DOHH2 (cell line): Measurements from ENCODE around the gene ARID1B.

Source experiments
- H3F3A ChIP-seq: fragments of 200-600 bp; sonication (generic), shearing (Covaris generic); 2 replicates; pipeline ENCODE4 v1.6.0; 2016; ENCODE audit warnings: antibody characterized with exemption, mild to moderate bottlenecking; ENCODE audit not compliant: control insufficient read depth, insufficient read depth
- H3K27ac ChIP-seq: fragments of 200-600 bp; sonication (generic); 2 replicates; pipeline ENCODE4 v1.5.1; 2014; ENCODE audit warnings: low read depth, mild to moderate bottlenecking, low read length, moderate library complexity
- H3K27me3 ChIP-seq: fragments of 200-600 bp; sonication (generic); 2 replicates; pipeline ENCODE4 v1.6.1; 2014; ENCODE audit warnings: mild to moderate bottlenecking, low read length, mixed read lengths; ENCODE audit not compliant: control insufficient read depth
- H3K36me3 ChIP-seq: fragments of 200-600 bp; sonication (generic); 2 replicates; pipeline ENCODE4 v1.6.1; 2014; ENCODE audit warnings: mild to moderate bottlenecking, low read length, moderate library complexity, mixed read lengths; ENCODE audit not compliant: control insufficient read depth
- H3K4me1 ChIP-seq: fragments of 200-600 bp; sonication (generic); 2 replicates; pipeline ENCODE4 v1.6.1; 2014; ENCODE audit warnings: mild to moderate bottlenecking, low read length, mixed read lengths; ENCODE audit not compliant: control insufficient read depth
- H3K4me2 ChIP-seq: fragments of 200-600 bp; sonication (generic); 2 replicates; pipeline ENCODE4 v1.6.0; 2014; ENCODE audit warnings: mild to moderate bottlenecking, low read length, moderate library complexity
- H3K4me3 ChIP-seq: fragments of 200-600 bp; sonication (generic); 2 replicates; pipeline ENCODE4 v1.5.1; 2014; ENCODE audit warnings: mild to moderate bottlenecking, low read length, mixed read lengths
- H3K79me2 ChIP-seq: fragments of 200-600 bp; sonication (generic); 2 replicates; pipeline ENCODE4 v1.6.1; 2014; ENCODE audit warnings: mild to moderate bottlenecking, low read length, mixed read lengths; ENCODE audit not compliant: control insufficient read depth
- H3K9me2 ChIP-seq: fragments of 200-600 bp; sonication (generic); replicated peaks from 2 replicates; pipeline ENCODE4 v1.6.1; 2014; ENCODE audit warnings: mild to moderate bottlenecking, low read length, mixed read lengths; ENCODE audit not compliant: control insufficient read depth
- H3K9me3 ChIP-seq: fragments of 200-600 bp; sonication (generic); 2 replicates; pipeline ENCODE4 v1.6.1; 2014; ENCODE audit warnings: antibody characterized with exemption, low read length, mixed read lengths; ENCODE audit not compliant: control insufficient read depth, insufficient read depth
- H4K20me1 ChIP-seq: fragments of 200-600 bp; sonication (generic); 2 replicates; pipeline ENCODE4 v1.6.0; 2014; ENCODE audit warnings: low read depth, mild to moderate bottlenecking, antibody characterized with exemption, low read length, moderate library complexity; ENCODE audit not compliant: control insufficient read depth, insufficient read depth
- EZH2phosphoT487 ChIP-seq: fragments of 200-600 bp; sonication (generic); IDR thresholded peaks from 2 replicates; pipeline ENCODE4 v1.6.1; 2017; ENCODE audit warnings: borderline replicate concordance, mild to moderate bottlenecking, antibody characterized with exemption, low read length, moderate library complexity, mixed read lengths
- TF ChIP-seq, protein P1 (sequence below): fragments of 200-600 bp; sonication (generic); IDR thresholded peaks from one replicate; pipeline ENCODE4 v1.5.1; 2014; ENCODE audit warnings: antibody characterized with exemption, mild to moderate bottlenecking, low read depth, low read length; ENCODE audit not compliant: poor library complexity, severe bottlenecking

The ARID1B gene

DNA sequence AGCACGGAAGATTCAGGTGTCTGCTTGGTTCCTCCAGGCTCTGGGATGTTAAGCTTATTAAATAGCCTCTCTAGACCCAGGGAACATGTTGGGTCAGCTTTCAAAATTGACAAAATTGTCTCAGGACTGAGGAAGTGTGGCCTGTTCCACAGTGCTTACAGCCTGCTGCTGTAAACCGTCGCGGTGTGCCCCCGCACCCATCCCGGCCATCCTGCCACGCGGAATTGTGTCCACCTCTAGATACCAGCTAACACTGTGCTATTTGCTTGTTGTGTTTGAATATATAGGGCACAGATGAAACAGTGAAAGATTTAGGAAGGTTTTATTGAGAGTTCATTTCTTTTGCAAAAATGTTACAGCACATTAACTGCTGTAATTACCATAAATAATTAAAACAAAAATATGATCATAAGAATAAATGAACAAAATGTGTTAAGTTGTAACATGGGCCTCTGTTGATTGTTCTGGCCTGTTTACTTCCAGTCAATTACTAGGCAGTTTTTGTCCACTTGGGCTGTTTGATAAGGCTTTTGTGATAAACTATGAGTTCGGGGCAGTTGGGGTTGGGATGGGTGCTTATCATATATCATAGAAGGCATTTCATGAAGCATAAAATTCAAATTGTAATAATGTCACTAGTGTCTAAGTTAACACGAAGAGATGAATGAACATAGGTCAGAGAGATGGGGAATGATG, 77.4 kb downstream of the ARID1B start:
- H3K27ac ChIP-seq = no peak overlapping the region
- H3K4me3 ChIP-seq = no peak overlapping the region
- H3F3A ChIP-seq = peaks cover 24% of the 10 kb centered on the region
- H3K9me2 ChIP-seq = no peaks in the 10 kb centered on the region
- H3K4me2 ChIP-seq = no peak overlapping the region
- H3K36me3 ChIP-seq = peaks cover 11% of the 10 kb centered on the region
- H4K20me1 ChIP-seq = peaks cover 55% of the 10 kb centered on the region
- H3K79me2 ChIP-seq = peaks cover 100% of the 10 kb centered on the region
- no peak for TF ChIP-seq EZH2phosphoT487
- TF ChIP-seq, protein P1, sequence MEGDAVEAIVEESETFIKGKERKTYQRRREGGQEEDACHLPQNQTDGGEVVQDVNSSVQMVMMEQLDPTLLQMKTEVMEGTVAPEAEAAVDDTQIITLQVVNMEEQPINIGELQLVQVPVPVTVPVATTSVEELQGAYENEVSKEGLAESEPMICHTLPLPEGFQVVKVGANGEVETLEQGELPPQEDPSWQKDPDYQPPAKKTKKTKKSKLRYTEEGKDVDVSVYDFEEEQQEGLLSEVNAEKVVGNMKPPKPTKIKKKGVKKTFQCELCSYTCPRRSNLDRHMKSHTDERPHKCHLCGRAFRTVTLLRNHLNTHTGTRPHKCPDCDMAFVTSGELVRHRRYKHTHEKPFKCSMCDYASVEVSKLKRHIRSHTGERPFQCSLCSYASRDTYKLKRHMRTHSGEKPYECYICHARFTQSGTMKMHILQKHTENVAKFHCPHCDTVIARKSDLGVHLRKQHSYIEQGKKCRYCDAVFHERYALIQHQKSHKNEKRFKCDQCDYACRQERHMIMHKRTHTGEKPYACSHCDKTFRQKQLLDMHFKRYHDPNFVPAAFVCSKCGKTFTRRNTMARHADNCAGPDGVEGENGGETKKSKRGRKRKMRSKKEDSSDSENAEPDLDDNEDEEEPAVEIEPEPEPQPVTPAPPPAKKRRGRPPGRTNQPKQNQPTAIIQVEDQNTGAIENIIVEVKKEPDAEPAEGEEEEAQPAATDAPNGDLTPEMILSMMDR = no peak
- no peaks in the 10 kb centered on the region for H3K9me3 ChIP-seq
- no peaks in the 10 kb centered on the region for H3K27me3 ChIP-seq
- H3K4me1 ChIP-seq = peaks cover 58% of the 10 kb centered on the region

DNA sequence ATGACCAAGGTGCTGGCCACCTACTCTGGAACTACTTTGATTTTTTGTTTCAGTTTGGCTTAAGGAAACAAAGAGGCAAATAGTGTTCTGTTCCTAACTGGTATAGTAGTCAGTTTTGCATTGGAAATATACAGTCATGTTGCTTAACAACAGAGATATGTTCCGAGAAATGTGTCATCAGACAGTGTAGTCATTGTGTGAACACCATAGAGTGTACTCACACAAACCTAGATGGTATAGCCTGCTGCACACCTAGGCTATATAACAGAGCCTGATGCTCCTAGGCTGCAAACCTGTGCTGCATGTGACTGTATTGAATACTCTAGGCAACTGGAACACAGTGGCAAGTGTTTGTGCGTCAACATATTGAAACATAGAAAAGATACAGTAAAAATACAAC, 80.4 kb downstream of the ARID1B start:
- H4K20me1 ChIP-seq = peaks cover 52% of the 10 kb centered on the region
- no peaks in the 10 kb centered on the region for H3F3A ChIP-seq
- no peak overlapping the region for H3K4me3 ChIP-seq
- H3K36me3 ChIP-seq = peaks cover 11% of the 10 kb centered on the region
- H3K4me1 ChIP-seq = peaks cover 35% of the 10 kb centered on the region
- H3K27me3 ChIP-seq = no peaks in the 10 kb centered on the region
- H3K79me2 ChIP-seq = peaks cover 99% of the 10 kb centered on the region
- H3K27ac ChIP-seq = no peak overlapping the region
- H3K4me2 ChIP-seq = no peak overlapping the region
- no peaks in the 10 kb centered on the region for H3K9me2 ChIP-seq
- TF ChIP-seq, protein P1 = no peak
- no peak for TF ChIP-seq EZH2phosphoT487
- H3K9me3 ChIP-seq = no peaks in the 10 kb centered on the region

DNA sequence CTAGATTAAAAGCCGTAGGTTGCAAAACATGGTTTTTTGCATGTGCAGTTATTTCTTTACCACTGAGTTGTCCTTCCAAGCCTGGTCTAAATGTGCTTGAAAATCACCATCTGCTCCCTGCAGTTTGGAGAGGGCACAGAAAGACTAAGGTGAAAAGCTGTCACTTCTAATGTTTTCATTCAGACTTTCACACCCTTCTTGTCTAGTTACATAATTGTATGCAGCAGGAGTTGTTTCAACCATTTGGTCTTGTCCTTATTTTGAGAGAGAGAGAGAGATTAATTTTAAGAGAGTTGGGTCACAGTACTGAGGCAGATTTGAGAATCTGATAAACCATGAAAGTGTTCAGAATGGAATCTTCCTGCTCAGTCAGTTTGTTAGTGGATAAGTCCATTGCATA, 82.5 kb downstream of the ARID1B start:
- peaks cover 35% of the 10 kb centered on the region for H4K20me1 ChIP-seq

More for the DNA sequence above, 82.5 kb downstream of the ARID1B start:
- Histone ChIP-seq H3K36me3 (no peaks in the 10 kb centered on the region), H3K4me3 (no peak overlapping the region), H3K27ac (no peak overlapping the region), H3K9me3 (no peaks in the 10 kb centered on the region), H3K9me2 (no peaks in the 10 kb centered on the region), H3K4me1 (peaks cover 37% of the 10 kb centered on the region), H3K79me2 (peaks cover 99% of the 10 kb centered on the region), H3K27me3 (no peaks in the 10 kb centered on the region), H3F3A (no peaks in the 10 kb centered on the region), H3K4me2 (no peak overlapping the region)
- no peak for TF ChIP-seq EZH2phosphoT487
- TF ChIP-seq, protein P1 = no peak
